Neural progenitor cell (in vitro differentiated cells): ENCODE results near the gene FAM185A. TPM values are rescaled to one million over a fixed set of nuclear protein-coding genes. Genes with fewer than 3 reads are reported as not detected.
A peak's percentile ranks its signal among the peaks of the same experiment; 100 is the strongest.

Experiments used
- DNase-seq: peaks from one replicate; pipeline ENCODE4 v3.0.0-alpha.2; 2016; ENCODE audit warnings: low spot score
- H2AFZ ChIP-seq: fragments of 200-600 bp; sonication (generic); replicated peaks from 2 replicates; pipeline ENCODE4 v1.6.1; 2016; ENCODE audit warnings: antibody characterized with exemption
- H3F3A ChIP-seq: fragments of 200-600 bp; sonication (generic); 2 replicates; pipeline ENCODE4 v1.6.1; 2016; ENCODE audit warnings: antibody characterized with exemption, low read depth
- H3K27ac ChIP-seq: fragments of 200-600 bp; sonication (generic); 2 replicates; pipeline ENCODE4 v1.5.1; 2016; ENCODE audit warnings: mild to moderate bottlenecking
- H3K27me3 ChIP-seq: fragments of 200-600 bp; sonication (generic); 2 replicates; pipeline ENCODE4 v1.6.1; 2016; ENCODE audit warnings: mild to moderate bottlenecking, moderate library complexity
- H3K36me3 ChIP-seq: fragments of 200-600 bp; sonication (generic); 2 replicates; pipeline ENCODE4 v1.5.1; 2016
- H3K4me1 ChIP-seq: fragments of 200-600 bp; sonication (generic); 2 replicates; pipeline ENCODE4 v1.6.1; 2016; ENCODE audit warnings: mixed run types
- H3K4me2 ChIP-seq: fragments of 200-600 bp; sonication (generic); 2 replicates; pipeline ENCODE4 v1.6.1; 2016
- H3K4me3 ChIP-seq: fragments of 200-600 bp; sonication (generic); 2 replicates; pipeline ENCODE4 v1.5.1; 2016
- H3K79me2 ChIP-seq: fragments of 200-600 bp; sonication (generic); 2 replicates; pipeline ENCODE4 v1.6.1; 2016; ENCODE audit warnings: low read depth
- H3K9ac ChIP-seq: fragments of 200-600 bp; sonication (generic); 2 replicates; pipeline ENCODE4 v1.6.1; 2016
- H3K9me3 ChIP-seq: fragments of 200-600 bp; sonication (generic); 2 replicates; pipeline ENCODE4 v1.5.1; 2016; ENCODE audit warnings: low read depth
- H4K20me1 ChIP-seq: fragments of 200-600 bp; sonication (generic); 2 replicates; pipeline ENCODE4 v1.6.1; 2016; ENCODE audit warnings: low read depth
- H3K27ac Mint-ChIP-seq: 3 replicates; pipeline ENCODE4 v1.8.0; 2021; ENCODE audit warnings: mixed read lengths
- H3K27me3 Mint-ChIP-seq: 2 replicates; pipeline ENCODE4 v1.8.0; 2022; ENCODE audit warnings: low read depth, mild to moderate bottlenecking, inconsistent platforms, moderate library complexity, mixed read lengths; ENCODE audit not compliant: insufficient read depth
- H3K36me3 Mint-ChIP-seq: 3 replicates; pipeline ENCODE4 v1.8.0; 2021; ENCODE audit warnings: mixed read lengths
- H3K4me1 Mint-ChIP-seq: 3 replicates; pipeline ENCODE4 v1.8.0; 2021; ENCODE audit warnings: mixed read lengths
- H3K4me3 Mint-ChIP-seq: 3 replicates; pipeline ENCODE4 v1.8.0; 2021; ENCODE audit warnings: mild to moderate bottlenecking, moderate library complexity, mixed read lengths
- H3K9me3 Mint-ChIP-seq: 3 replicates; pipeline ENCODE4 v1.8.0; 2020; ENCODE audit warnings: mixed read lengths
- CTCF ChIP-seq: fragments of 200-600 bp; sonication (generic); IDR thresholded peaks from 2 replicates; pipeline ENCODE4 v1.5.1; 2017; ENCODE audit warnings: antibody characterized with exemption, mild to moderate bottlenecking
- EZH2 ChIP-seq: fragments of 200-600 bp; sonication (generic); IDR thresholded peaks from 2 replicates; pipeline ENCODE4 v1.6.1; 2017; ENCODE audit warnings: antibody characterized with exemption, mild to moderate bottlenecking, moderate library complexity
- EZH2phosphoT487 ChIP-seq: fragments of 200-600 bp; sonication (generic); IDR thresholded peaks from 2 replicates; pipeline ENCODE4 v1.6.1; 2017; ENCODE audit warnings: antibody characterized with exemption
- total RNA-seq: library from RNA; depleted of rRNA; stranded (reverse); fragments of >200 nt; gene quantifications from 2 replicates; pipeline ENCODE4 v1.2.3, GENCODE V29; 2015; ENCODE audit warnings: low replicate concordance

FAM185A gene
- total RNA-seq, 1 donor from 2014 or later, result 19.9 TPM

DNA sequence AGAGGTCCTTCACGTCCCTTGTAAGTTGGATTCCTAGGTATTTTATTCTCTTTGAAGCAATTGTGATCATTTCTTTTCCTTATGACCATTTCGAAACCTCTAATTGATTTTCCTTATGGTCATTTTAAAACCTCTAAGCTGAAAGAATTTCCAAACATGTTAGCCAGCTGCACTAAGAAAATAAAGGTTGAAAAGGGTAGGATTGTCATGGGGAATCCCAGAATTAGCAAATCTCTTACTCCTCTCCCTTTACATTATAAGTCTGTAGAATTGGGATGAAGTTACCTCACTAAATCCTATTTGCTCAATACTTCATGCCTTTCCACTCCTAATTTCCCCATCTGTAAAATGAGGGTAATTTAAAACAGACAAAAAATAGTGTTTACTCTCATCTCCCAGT is 79.5 kb downstream of the FAM185A start:
- Mint-ChIP-seq H3K27me3 (no peaks in the 10 kb centered on the region), H3K36me3 (peaks cover 12% of the 10 kb centered on the region), H3K27ac (no peak overlapping the region), H3K4me3 (no peak overlapping the region), H3K9me3 (no peaks in the 10 kb centered on the region), H3K4me1 (peaks cover 3% of the 10 kb centered on the region)
- no peak overlapping the region for H3K4me3 ChIP-seq
- no peak overlapping the region for H3K27ac ChIP-seq
- H2AFZ ChIP-seq, result no peak overlapping the region
- no peaks in the 10 kb centered on the region for H3K36me3 ChIP-seq
- peaks cover 3% of the 10 kb centered on the region for H3K4me1 ChIP-seq
- no peaks in the 10 kb centered on the region for H3K9me3 ChIP-seq
- no peaks in the 10 kb centered on the region for H3K27me3 ChIP-seq
- H4K20me1 ChIP-seq, result no peaks in the 10 kb centered on the region
- H3K9ac ChIP-seq, result no peak overlapping the region
- no peaks in the 10 kb centered on the region for H3K79me2 ChIP-seq
- DNase-seq, result no peak
- no peak overlapping the region for H3K4me2 ChIP-seq
- no peaks in the 10 kb centered on the region for H3F3A ChIP-seq
- TF ChIP-seq EZH2 (no peak), EZH2phosphoT487 (no peak), CTCF (no peak)

- Histone ChIP-seq H3K4me3 (no peak overlapping the region), H3K79me2 (no peaks in the 10 kb centered on the region), H3K4me2 (no peak overlapping the region), H3K4me1 (peaks cover 3% of the 10 kb centered on the region), H2AFZ (no peak overlapping the region), H3K9me3 (no peaks in the 10 kb centered on the region), H3K27ac (no peak overlapping the region), H4K20me1 (no peaks in the 10 kb centered on the region), H3F3A (no peaks in the 10 kb centered on the region), H3K27me3 (no peaks in the 10 kb centered on the region), H3K36me3 (no peaks in the 10 kb centered on the region), H3K9ac (no peak overlapping the region)
- DNase-seq, result no peak
- TF ChIP-seq EZH2phosphoT487 (no peak), CTCF (no peak), EZH2 (no peak)
- Mint-ChIP-seq H3K36me3 (peaks cover 12% of the 10 kb centered on the region), H3K9me3 (no peaks in the 10 kb centered on the region), H3K27ac (peak overlapping the region; percentile 10), H3K4me3 (no peak overlapping the region), H3K4me1 (peaks cover 3% of the 10 kb centered on the region), H3K27me3 (no peaks in the 10 kb centered on the region)
These were observed 80.3 kb downstream of the FAM185A start for GRCh38 chr7:102829075-102829474.

DNA sequence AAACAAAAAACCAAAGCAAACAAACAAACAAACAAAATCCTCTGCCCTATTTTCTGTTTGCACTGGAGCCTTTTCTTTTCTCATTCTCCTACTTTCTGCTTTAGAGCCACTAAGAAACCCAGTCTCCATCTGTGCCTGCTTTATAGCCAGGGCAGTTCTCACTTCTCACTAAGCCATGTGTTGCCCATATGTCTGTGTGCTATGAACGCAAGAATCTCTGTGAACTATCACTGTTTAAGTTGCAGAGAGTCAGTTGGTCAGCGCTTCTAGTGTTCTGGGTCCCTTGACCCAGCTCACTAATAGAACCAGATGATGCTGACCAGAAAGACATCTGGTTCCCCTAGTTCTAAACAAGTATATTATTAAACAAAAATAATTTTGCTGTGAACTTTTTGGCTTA is 81.4 kb downstream of the FAM185A start:
- no peak for DNase-seq
- Mint-ChIP-seq H3K4me3 (no peak overlapping the region), H3K9me3 (no peaks in the 10 kb centered on the region), H3K27ac (no peak overlapping the region), H3K27me3 (no peaks in the 10 kb centered on the region), H3K4me1 (peaks cover 3% of the 10 kb centered on the region), H3K36me3 (peaks cover 11% of the 10 kb centered on the region)
- Histone ChIP-seq H3K9me3 (no peaks in the 10 kb centered on the region), H3K27me3 (no peaks in the 10 kb centered on the region), H3K79me2 (no peaks in the 10 kb centered on the region), H3K4me1 (peaks cover 3% of the 10 kb centered on the region), H4K20me1 (no peaks in the 10 kb centered on the region), H3K4me2 (no peak overlapping the region), H3K9ac (no peak overlapping the region), H3K27ac (no peak overlapping the region), H3F3A (no peaks in the 10 kb centered on the region), H3K36me3 (no peaks in the 10 kb centered on the region), H3K4me3 (no peak overlapping the region), H2AFZ (no peak overlapping the region)
- TF ChIP-seq EZH2 (no peak), CTCF (no peak), EZH2phosphoT487 (no peak)

- Histone ChIP-seq H2AFZ (no peak overlapping the region), H3K27me3 (no peaks in the 10 kb centered on the region), H3K4me2 (no peak overlapping the region), H3K9ac (no peak overlapping the region), H3K27ac (no peak overlapping the region), H4K20me1 (no peaks in the 10 kb centered on the region), H3K4me3 (no peak overlapping the region), H3K4me1 (peaks cover 3% of the 10 kb centered on the region), H3F3A (no peaks in the 10 kb centered on the region), H3K36me3 (no peaks in the 10 kb centered on the region), H3K9me3 (no peaks in the 10 kb centered on the region), H3K79me2 (no peaks in the 10 kb centered on the region)
- peaks cover 6% of the 10 kb centered on the region for H3K36me3 Mint-ChIP-seq
- no peak for DNase-seq
- H3K9me3 Mint-ChIP-seq, result no peaks in the 10 kb centered on the region
- H3K4me3 Mint-ChIP-seq, result no peak overlapping the region
- H3K27ac Mint-ChIP-seq, result no peak overlapping the region
- peaks cover 3% of the 10 kb centered on the region for H3K4me1 Mint-ChIP-seq
- peaks cover 2% of the 10 kb centered on the region for H3K27me3 Mint-ChIP-seq
- TF ChIP-seq EZH2 (no peak), CTCF (no peak), EZH2phosphoT487 (no peak)
These were observed 83.9 kb downstream of the FAM185A start for GRCh38 chr7:102832674-102833073.
